ENCODE measurements around the gene BDKRB2. TPM values are rescaled to one million over a fixed set of nuclear protein-coding genes. Genes with fewer than 3 reads are reported as not detected.

BDKRB2 gene
- total and polyA plus RNA-seq, 2 of the 8 experiments (the other 6 are each of a cell fraction or from before 2014, with no cell fraction given) = 0.13 to 0.21 TPM

GRCh38 chr14:96263347-96264199 is 58.9 kb downstream of the BDKRB2 start:
- DNase-seq (ENCODE audit: low read depth in 1 of 2, low spot score in 2 of 2) (no peak), FAIRE-seq (no peak)
- H3K79me2 ChIP-seq (ENCODE audit: control insufficient read depth in 1 of 2, insufficient read depth in 2 of 2, low read length in 2 of 2) = no peaks in the 10 kb centered on the region
- ChIA-PET CTCF (ENCODE audit: partially characterized antibody) (interaction anchor here (0.6 to 7.1 kb wide), 11 partner anchors 10 to 599 kb away, joined by 3 to 67 read pairs (median 3); partner anchors contain the start of gene BDKRB2), POLR2A (ENCODE audit: partially characterized antibody) (no interaction called here)
- no peak overlapping the region for H2BK120ac ChIP-seq (replicated peaks; ENCODE audit: low read depth, low read length)
- no peaks in the 10 kb centered on the region for H3K23me2 ChIP-seq (ENCODE audit: low read depth, low read length)
- H4K5ac ChIP-seq (ENCODE audit: insufficient read length, low read depth, low read length) = no peak overlapping the region
- H3K4ac ChIP-seq (replicated peaks; ENCODE audit: insufficient read length, low read depth, low read length) = no peak overlapping the region
- 88% methylated on average over 20 of the region's 20 CpGs; no CpG with 5 or more reads in 1 of the 2 experiments for WGBS, 2 experiments (ENCODE audit: extremely low coverage in 1 of 2, insufficient coverage in 1 of 2, insufficient read length in 1 of 2, insufficient replicate concordance in 2 of 2, low coverage in 1 of 2, low lambda C conversion rate in 2 of 2, missing lambda C conversion rate in 1 of 2)
- no peaks in the 10 kb centered on the region for H3K79me1 ChIP-seq (ENCODE audit: low read depth, low read length)
- no peak overlapping the region for H2BK12ac ChIP-seq (ENCODE audit: low read depth, low read length)
- no peak overlapping the region for H3K4me2 ChIP-seq (ENCODE audit: insufficient read depth in 1 of 2, low read depth in 2 of 2, low read length in 2 of 2)
- no peak overlapping the region for H2BK15ac ChIP-seq (ENCODE audit: low read length)
- H3K27me3 ChIP-seq (replicated peaks in 1 of 4; ENCODE audit: control insufficient read depth in 3 of 4, extremely low read depth in 1 of 4, insufficient read depth in 3 of 4, low read length in 3 of 4) = no peaks in the 10 kb centered on the region
- no peaks in the 10 kb centered on the region for H4K20me1 ChIP-seq (replicated peaks in 1 of 2; ENCODE audit: control insufficient read depth in 1 of 2, insufficient read depth in 2 of 2, low read length in 2 of 2)
- H2AK5ac ChIP-seq (ENCODE audit: low read depth, low read length) = no peak overlapping the region
- no peaks in the 10 kb centered on the region for H3K36me3 ChIP-seq (ENCODE audit: control insufficient read depth in 2 of 4, insufficient read depth in 4 of 4, low read length in 3 of 4)
- no peak overlapping the region for H3K23ac ChIP-seq (ENCODE audit: insufficient read length)
- H3K56ac ChIP-seq (replicated peaks; ENCODE audit: insufficient read length, low read depth, low read length) = no peak overlapping the region
- H3K4me1 ChIP-seq (replicated peaks in 1 of 4; ENCODE audit: control insufficient read depth in 3 of 4, insufficient read depth in 4 of 4, low read length in 3 of 4) = no peaks in the 10 kb centered on the region
- H3K14ac ChIP-seq (ENCODE audit: insufficient read length) = no peak overlapping the region
- H3K9ac ChIP-seq (replicated peaks in 1 of 4; ENCODE audit: extremely low read depth in 1 of 4, low read depth in 3 of 4, low read length in 3 of 4) = no peak overlapping the region
- no peak overlapping the region for H4K8ac ChIP-seq (ENCODE audit: extremely low read depth, insufficient read depth, low read length)
- no peak overlapping the region for H2AFZ ChIP-seq (ENCODE audit: low read length)
- TF ChIP-seq RAD21 (IDR thresholded peaks at IDR 0.05 in 1 of 2, conservative IDR thresholded peaks at IDR 0.05 in 1 of 2; ENCODE audit: low read depth in 2 of 2, low read length in 2 of 2) = peak in 1 of 2 experiments; percentile 12; a peak in 1 of 4 replicates
- TF ChIP-seq, protein P1, sequence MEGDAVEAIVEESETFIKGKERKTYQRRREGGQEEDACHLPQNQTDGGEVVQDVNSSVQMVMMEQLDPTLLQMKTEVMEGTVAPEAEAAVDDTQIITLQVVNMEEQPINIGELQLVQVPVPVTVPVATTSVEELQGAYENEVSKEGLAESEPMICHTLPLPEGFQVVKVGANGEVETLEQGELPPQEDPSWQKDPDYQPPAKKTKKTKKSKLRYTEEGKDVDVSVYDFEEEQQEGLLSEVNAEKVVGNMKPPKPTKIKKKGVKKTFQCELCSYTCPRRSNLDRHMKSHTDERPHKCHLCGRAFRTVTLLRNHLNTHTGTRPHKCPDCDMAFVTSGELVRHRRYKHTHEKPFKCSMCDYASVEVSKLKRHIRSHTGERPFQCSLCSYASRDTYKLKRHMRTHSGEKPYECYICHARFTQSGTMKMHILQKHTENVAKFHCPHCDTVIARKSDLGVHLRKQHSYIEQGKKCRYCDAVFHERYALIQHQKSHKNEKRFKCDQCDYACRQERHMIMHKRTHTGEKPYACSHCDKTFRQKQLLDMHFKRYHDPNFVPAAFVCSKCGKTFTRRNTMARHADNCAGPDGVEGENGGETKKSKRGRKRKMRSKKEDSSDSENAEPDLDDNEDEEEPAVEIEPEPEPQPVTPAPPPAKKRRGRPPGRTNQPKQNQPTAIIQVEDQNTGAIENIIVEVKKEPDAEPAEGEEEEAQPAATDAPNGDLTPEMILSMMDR (IDR thresholded peaks at IDR 0.05; ENCODE audit: control extremely low read depth in 1 of 3, insufficient read depth in 1 of 3, low read depth in 1 of 3, low read length in 3 of 3) = peak in 2 of 3 experiments; percentile 12 to 28; a peak in 2 of 4 replicates
- no peak for TF ChIP-seq POLR2A (IDR thresholded peaks at IDR 0.05; ENCODE audit: control extremely low read depth in 1 of 2, low read depth in 2 of 2, low read length in 2 of 2)
- H3K18ac ChIP-seq (ENCODE audit: extremely low read depth, low read length) = no peak overlapping the region
- H2BK20ac ChIP-seq (ENCODE audit: low read length) = no peak overlapping the region
- H4K91ac ChIP-seq (replicated peaks; ENCODE audit: insufficient read length, low read length) = no peak overlapping the region
- peaks cover 0 to 7% of the 10 kb centered on the region in 2 experiments; a peak in 2 of 4 replicates for H3K9me3 ChIP-seq (ENCODE audit: insufficient read depth in 2 of 2, low read depth in 1 of 2, low read length in 1 of 2)
- H3K27ac ChIP-seq (ENCODE audit: low read depth, low read length) = no peak overlapping the region
- no peak overlapping the region for H3K4me3 ChIP-seq (ENCODE audit: extremely low read depth in 1 of 4, insufficient read depth in 2 of 4, low read depth in 3 of 4, low read length in 4 of 4)
- no peak overlapping the region for H2BK5ac ChIP-seq (ENCODE audit: low read depth, low read length)

Data from H1 (cell line).